ENCODE data around the gene EXO1. TPM values are rescaled to one million over a fixed set of nuclear protein-coding genes. Genes with fewer than 3 reads are reported as not detected.

The EXO1 gene
- total and polyA plus RNA-seq, 2 donors (not counting 3 experiments of a cell fraction or from before 2014, with no cell fraction given): 4.1 to 23.5 TPM

DNA sequence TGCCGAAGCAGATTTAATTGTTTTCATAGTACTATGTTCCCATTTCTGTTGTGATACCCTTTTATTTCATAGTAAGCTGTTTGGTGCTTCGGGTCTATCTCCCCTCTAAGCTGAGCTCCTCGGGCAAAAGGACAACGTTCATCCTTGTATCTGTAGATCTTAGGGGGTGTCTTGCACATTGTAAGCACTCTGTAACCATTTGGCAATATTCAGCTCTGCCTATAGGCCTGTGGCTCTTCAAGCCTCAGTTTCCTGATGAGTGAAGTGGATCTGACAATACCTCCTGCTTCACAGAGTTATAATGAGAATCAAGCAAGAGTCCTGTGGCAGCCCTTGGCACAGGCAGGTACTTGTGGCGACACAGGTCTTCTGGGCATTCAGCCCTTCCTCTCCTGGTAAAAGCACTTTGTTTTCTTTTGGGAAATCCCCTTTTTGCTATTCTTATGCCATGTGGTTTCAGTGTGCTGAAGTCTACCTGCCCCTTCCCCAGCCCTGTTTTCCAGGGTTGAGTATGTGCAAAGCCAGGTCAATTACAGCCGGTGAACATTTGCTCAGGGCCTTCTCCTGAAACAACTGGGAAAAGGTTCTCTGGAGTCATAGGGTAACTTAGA lies 8.5 kb upstream of the EXO1 start:
- no peak for FAIRE-seq
- POLR2A ChIA-PET: no interaction called here
- dilution Hi-C loops (cut with MboI; ENCODE audit: extremely low pct_ligation_motif_present, low sequenced_read_pairs): no loop called here

More for the DNA sequence above, 8.5 kb upstream of the EXO1 start:
- Histone ChIP-seq H2AFZ (ENCODE audit: low read depth, low read length) (no peak overlapping the region), H3K9me3 (replicated peaks; ENCODE audit: control insufficient read depth, insufficient read depth, low read length) (no peaks in the 10 kb centered on the region), H4K20me1 (replicated peaks; ENCODE audit: control insufficient read depth, extremely low read depth, insufficient read depth, low read length) (no peaks in the 10 kb centered on the region), H3K36me3 (ENCODE audit: control insufficient read depth in 2 of 2, extremely low read depth in 1 of 2, insufficient read depth in 2 of 2, low read length in 2 of 2) (no peaks in the 10 kb centered on the region), H3K79me2 (ENCODE audit: control insufficient read depth, insufficient read depth, low read length) (no peaks in the 10 kb centered on the region), H3K9ac (replicated peaks; ENCODE audit: extremely low read depth, insufficient read depth, low read length) (no peak overlapping the region), H3K4me1 (ENCODE audit: control insufficient read depth, extremely low read depth, insufficient read depth, low read length) (peaks cover 18% of the 10 kb centered on the region), H3K4me3 (replicated peaks in 1 of 3; ENCODE audit: insufficient read depth in 1 of 3, low read depth in 1 of 3, low read length in 3 of 3) (no peak overlapping the region), H3K4me2 (ENCODE audit: insufficient read depth, low read length) (no peak overlapping the region), H3K27ac (ENCODE audit: insufficient read depth, low read depth, low read length) (no peak overlapping the region), H3K27me3 (ENCODE audit: control insufficient read depth in 2 of 2, insufficient read depth in 2 of 2, low read length in 2 of 2) (peaks cover 6 to 14% of the 10 kb centered on the region in 2 experiments), H3K9me1 (replicated peaks; ENCODE audit: control insufficient read depth, extremely low read depth, insufficient read depth, low read length) (no peaks in the 10 kb centered on the region)
- TF ChIP-seq JUN (IDR thresholded peaks at IDR 0.05; ENCODE audit: borderline replicate concordance, insufficient read depth, insufficient read length, low read depth): no peak
- no peak for TF ChIP-seq FOS (IDR thresholded peaks at IDR 0.05; ENCODE audit: borderline replicate concordance, insufficient read depth, low read length)
- TF ChIP-seq MYC (IDR thresholded peaks at IDR 0.05; ENCODE audit: low read depth, low read length): no peak
- TF ChIP-seq CTCF (IDR thresholded peaks at IDR 0.05; ENCODE audit: extremely low read depth in 1 of 2, insufficient read depth in 1 of 2, low read depth in 1 of 2, low read length in 2 of 2): no peak
- CTCF ChIA-PET: interaction anchor here (1.0 kb wide), 1 partner anchor 14 kb away, joined by 7 read pairs; no protein-coding TSS in a partner anchor
- intact Hi-C loops (cut with micrococcal nuclease): no loop called here
- BruUV-seq (replicated peaks): no TSS peak
- DNase-seq (ENCODE audit: low read depth, low spot score): no peak
